Endothelial cell of umbilical vein (primary cell): ENCODE data around the gene NMS. TPM values are rescaled to one million over a fixed set of nuclear protein-coding genes. Genes with fewer than 3 reads are reported as not detected.

ENCODE experiments used
- BruUV-seq: library from RNA; stranded (reverse); fragments of 400-500 nt; replicated peaks from 2 replicates; lab custom pipeline; 2021; lab: Mats Ljungman, UMichigan
- CTCF ChIA-PET: fragments of 300-600, 350-600 bp; sonication (Branson Sonifier 250); formaldehyde crosslinking; loops from one replicate; lab custom pipeline; 2021; ENCODE audit warnings: antibody characterized with exemption, inconsistent platforms; lab: Charles Lee
- POLR2A ChIA-PET: fragments of 300-600, 350-600 bp; sonication (Branson Sonifier 250); formaldehyde crosslinking; loops from one replicate; lab custom pipeline; 2021; ENCODE audit warnings: antibody characterized with exemption, inconsistent platforms; lab: Charles Lee
- DNase-seq: peaks from one replicate; pipeline ENCODE4 v3.0.0-alpha.2; 2011; ENCODE audit warnings: low read depth, low spot score
- FAIRE-seq: peaks from 2 replicates; lab custom pipeline; 2011; peaks lifted over from hg19 to GRCh38; lab: Jason Lieb, UNC
- H2AFZ ChIP-seq: 2 replicates; pipeline ENCODE4 v1.6.0; 2012; ENCODE audit warnings: low read depth, low read length, control low read depth, inconsistent platforms
- H3K27ac ChIP-seq: 2 replicates; pipeline ENCODE4 v1.5.1; 2011; ENCODE audit warnings: low read depth, mild to moderate bottlenecking, control low read depth, low read length, moderate library complexity; ENCODE audit not compliant: insufficient read depth
- H3K27me3 ChIP-seq, 2 experiments: 2 replicates each; pipeline versions ENCODE4 v1.6.0 to v1.6.1; 2011; ENCODE audit warnings: low read length in 2 of 2, mixed read lengths in 1 of 2; ENCODE audit not compliant: control insufficient read depth in 2 of 2, insufficient read depth in 2 of 2
- H3K36me3 ChIP-seq, 2 experiments: 2 replicates in 1 of 2; 3 replicates in 1 of 2; pipeline ENCODE4 v1.5.1; 2011; ENCODE audit warnings: low read length in 2 of 2, mild to moderate bottlenecking in 1 of 2, moderate library complexity in 1 of 2; ENCODE audit not compliant: control insufficient read depth in 2 of 2, insufficient read depth in 2 of 2; ENCODE audit errors: extremely low read depth in 1 of 2
- H3K4me1 ChIP-seq: 3 replicates; pipeline ENCODE4 v1.5.1; 2011; ENCODE audit warnings: mild to moderate bottlenecking, low read length; ENCODE audit not compliant: control insufficient read depth, insufficient read depth; ENCODE audit errors: extremely low read depth
- H3K4me2 ChIP-seq: 2 replicates; pipeline ENCODE4 v1.6.1; 2011; ENCODE audit warnings: low read length, control low read depth, mixed read lengths; ENCODE audit not compliant: insufficient read depth
- H3K4me3 ChIP-seq, 3 experiments: fragments of 200-600 bp in 1 of 3; sonication (generic), shearing (Covaris generic) in 1 of 3; replicated peaks in 1 of 3; 2 replicates each; pipeline ENCODE4 v1.5.1; 2011 to 2016; ENCODE audit warnings: control low read depth in 3 of 3, low read length in 3 of 3, mild to moderate bottlenecking in 2 of 3, inconsistent platforms in 1 of 3, low read depth in 1 of 3, moderate library complexity in 1 of 3; ENCODE audit not compliant: insufficient read depth in 1 of 3
- H3K79me2 ChIP-seq: 2 replicates; pipeline ENCODE4 v1.6.0; 2012; ENCODE audit warnings: low read length, inconsistent platforms; ENCODE audit not compliant: control insufficient read depth, insufficient read depth
- H3K9ac ChIP-seq: replicated peaks from 2 replicates; pipeline ENCODE3; 2011; ENCODE audit warnings: low read length, control low read depth; ENCODE audit not compliant: insufficient read depth; ENCODE audit errors: extremely low read depth
- H3K9me1 ChIP-seq: replicated peaks from 3 replicates; pipeline ENCODE4 v1.6.0; 2011; ENCODE audit warnings: mild to moderate bottlenecking, low read length; ENCODE audit not compliant: control insufficient read depth, insufficient read depth; ENCODE audit errors: extremely low read depth
- H3K9me3 ChIP-seq: replicated peaks from 2 replicates; pipeline ENCODE4 v1.5.1; 2012; ENCODE audit warnings: low read length, inconsistent platforms; ENCODE audit not compliant: control insufficient read depth, insufficient read depth
- H4K20me1 ChIP-seq: replicated peaks from 2 replicates; pipeline ENCODE3; 2011; ENCODE audit warnings: mild to moderate bottlenecking, low read length; ENCODE audit not compliant: control insufficient read depth, insufficient read depth; ENCODE audit errors: extremely low read depth
- CTCF ChIP-seq, 2 donors: IDR thresholded peaks; 1 replicate in 1 of 2; 2 replicates in 1 of 2; pipeline ENCODE4 v1.5.1; 2011; ENCODE audit warnings: low read length in 2 of 2, mild to moderate bottlenecking in 2 of 2, moderate library complexity in 2 of 2, control low read depth in 1 of 2, inconsistent platforms in 1 of 2, low read depth in 1 of 2; ENCODE audit not compliant: insufficient read depth in 1 of 2; ENCODE audit errors: extremely low read depth in 1 of 2
- EZH2 ChIP-seq: IDR thresholded peaks from 2 replicates; pipeline ENCODE4 v1.6.1; 2012; ENCODE audit warnings: borderline replicate concordance, low read depth, mild to moderate bottlenecking, moderate library complexity, low read length, inconsistent platforms; ENCODE audit not compliant: severe bottlenecking
- FOS ChIP-seq: IDR thresholded peaks from 2 replicates; pipeline ENCODE4 v1.6.1; 2011; ENCODE audit warnings: mild to moderate bottlenecking, low read length, moderate library complexity, borderline replicate concordance; ENCODE audit not compliant: insufficient read depth
- GATA2 ChIP-seq: IDR thresholded peaks from 2 replicates; pipeline ENCODE4 v1.7.0; 2011; ENCODE audit warnings: low read depth, mild to moderate bottlenecking, moderate library complexity, mixed read lengths, low read length; ENCODE audit not compliant: insufficient read length, insufficient read depth
- JUN ChIP-seq: IDR thresholded peaks from 2 replicates; pipeline ENCODE4 v1.6.1; 2011; ENCODE audit warnings: borderline replicate concordance, low read depth; ENCODE audit not compliant: insufficient read length, insufficient read depth
- MAX ChIP-seq: IDR thresholded peaks from 2 replicates; pipeline ENCODE4 v1.6.1; 2011; ENCODE audit not compliant: insufficient read depth, insufficient read length
- MYC ChIP-seq: IDR thresholded peaks from one replicate; pipeline ENCODE4 v1.6.1; 2011; ENCODE audit warnings: mild to moderate bottlenecking, low read depth, low read length
- POLR2A ChIP-seq: IDR thresholded peaks from 2 replicates; pipeline ENCODE4 v1.6.1; 2012; ENCODE audit warnings: low read depth, mild to moderate bottlenecking, control low read depth, low read length
- POLR2AphosphoS5 ChIP-seq: IDR thresholded peaks from 2 replicates; pipeline ENCODE4 v1.6.1; 2012; ENCODE audit warnings: low read depth, mild to moderate bottlenecking, control low read depth, low read length, moderate library complexity; ENCODE audit not compliant: insufficient read depth
- dilution Hi-C: fragments of 300-500 bp; cut with MboI; formaldehyde crosslinking; loops from one replicate; pipeline ENCODE4 v1.15.0; 2019; ENCODE audit warnings: low sequenced_read_pairs; ENCODE audit not compliant: extremely low pct_ligation_motif_present
- intact Hi-C: fragments of 100-400 bp; cut with micrococcal nuclease; formaldehyde crosslinking; loops from one replicate; pipeline ENCODE4 v1.10.0; 2022
- polyA plus RNA-seq, 4 experiments: library from polyadenylated mRNA; depleted of rRNA in 3 of 4; stranded (reverse) in 3 of 4; unstranded in 1 of 4; fragments of >200 nt; gene quantifications; 2 replicates each; pipeline versions ENCODE4 v1.2.1 to v1.2.3, GENCODE V29; 2011 to 2012; ENCODE audit warnings: missing spikeins in 1 of 4
- total RNA-seq: library from RNA; stranded (reverse); gene quantifications from 2 replicates; pipeline ENCODE4 v1.2.3, GENCODE V29; 2021

NMS gene
- total and polyA plus RNA-seq, 2 donors (not counting 3 experiments of a cell fraction or from before 2014, with no cell fraction given), result not detected

GRCh38 chr2:100518801-100519200 is 48.5 kb downstream of the NMS start:
- CTCF ChIA-PET, result no interaction called here
- BruUV-seq, result no TSS peak

More at GRCh38 chr2:100518801-100519200, 48.5 kb downstream of the NMS start:
- POLR2A ChIA-PET, result no interaction called here
- H4K20me1 ChIP-seq, result no peaks in the 10 kb centered on the region
- H3K4me1 ChIP-seq, result no peaks in the 10 kb centered on the region
- FAIRE-seq, result no peak
- intact Hi-C loops (no loop called here), dilution Hi-C loops (no loop called here)
- H3K9me1 ChIP-seq, result no peaks in the 10 kb centered on the region
- no peak for TF ChIP-seq JUN
- TF ChIP-seq EZH2, result no peak
- no peak for TF ChIP-seq GATA2
- no peak for TF ChIP-seq FOS
- TF ChIP-seq MAX, result no peak
- no peak for TF ChIP-seq CTCF (IDR thresholded peaks at IDR 0.05; ENCODE audit: extremely low read depth in 1 of 2, insufficient read depth in 1 of 2, low read depth in 1 of 2, low read length in 2 of 2)
- no peak for TF ChIP-seq POLR2AphosphoS5
- no peak for TF ChIP-seq MYC
- TF ChIP-seq POLR2A, result no peak
- no peak overlapping the region for H3K4me2 ChIP-seq
- no peaks in the 10 kb centered on the region for H3K36me3 ChIP-seq
- H3K9me3 ChIP-seq, result no peaks in the 10 kb centered on the region
- no peak overlapping the region for H3K27ac ChIP-seq
- no peak overlapping the region for H2AFZ ChIP-seq
- H3K27me3 ChIP-seq, result no peaks in the 10 kb centered on the region
- no peak overlapping the region for H3K9ac ChIP-seq
- no peak overlapping the region for H3K4me3 ChIP-seq
- DNase-seq, result no peak
- H3K79me2 ChIP-seq, result no peaks in the 10 kb centered on the region
